Measurements from ENCODE around the gene CCIN. TPM values are rescaled to one million over a fixed set of nuclear protein-coding genes. Genes with fewer than 3 reads are reported as not detected.

The CCIN gene
- 0.06 TPM in 1 of 2 replicates, not detected in the other for total RNA-seq

DNA sequence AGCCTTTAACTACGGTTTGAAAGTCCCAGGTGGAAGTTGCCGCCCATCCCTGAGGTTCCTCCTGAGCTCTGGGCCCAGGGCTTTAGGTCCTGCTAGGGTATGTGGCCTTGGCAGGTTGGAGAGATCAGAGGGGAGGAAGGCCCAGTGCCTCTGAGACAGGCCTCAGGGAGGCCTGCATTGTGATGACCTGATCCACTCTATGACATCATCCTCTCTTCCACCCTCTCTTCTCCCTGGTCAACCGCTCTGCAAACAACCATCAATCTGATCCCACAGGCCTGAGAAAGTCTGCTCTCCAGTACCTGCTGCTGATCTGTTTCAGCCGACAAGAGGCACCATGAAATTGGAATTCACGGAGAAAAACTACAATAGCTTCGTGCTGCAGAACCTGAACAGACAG is at the start of gene CCIN:
Gene CCIN, plus strand, starts transcription at position 223 of the 400 bp plus-strand sequence. Its CDS starts 115 bp downstream, at position 338.
- TF ChIP-seq CTCF (conservative IDR thresholded peaks at IDR 0.05; ENCODE audit: low read depth, low read length): no peak
- H3K4me3 ChIP-seq (ENCODE audit: low read depth, low read length): no peak within 1 kb of the TSS
- no peak for DNase-seq (ENCODE audit: low read depth)

DNA sequence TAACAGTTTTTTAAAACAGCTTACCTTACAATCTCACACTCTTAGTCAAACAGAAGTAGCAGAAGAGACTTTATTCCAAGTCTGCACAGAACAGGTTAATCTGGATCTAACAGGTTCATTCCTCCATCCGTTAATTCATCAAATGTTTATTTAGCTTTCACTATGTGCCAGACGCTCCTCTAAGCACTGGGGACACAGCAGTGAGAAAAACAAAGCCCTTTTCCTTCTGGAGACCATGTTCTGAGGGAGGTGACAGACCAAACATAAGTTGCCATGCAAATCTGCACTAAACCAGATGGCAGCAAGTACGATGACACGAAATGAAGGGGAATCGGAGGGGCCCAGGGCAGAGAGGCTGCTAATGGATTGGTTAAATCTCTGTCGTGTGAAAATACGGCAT is 49.7 kb upstream of the CCIN start:
- no peak overlapping the region for H3K4me3 ChIP-seq (ENCODE audit: low read depth, low read length)
- no peak for TF ChIP-seq CTCF (conservative IDR thresholded peaks at IDR 0.05; ENCODE audit: low read depth, low read length)
- no peak for DNase-seq (ENCODE audit: low read depth)

GRCh38 chr9:36120705-36121104 is 48.5 kb upstream of the CCIN start:
- no peak for TF ChIP-seq CTCF (conservative IDR thresholded peaks at IDR 0.05; ENCODE audit: low read depth, low read length)
- no peak for DNase-seq (ENCODE audit: low read depth)
- no peak overlapping the region for H3K4me3 ChIP-seq (ENCODE audit: low read depth, low read length)

- no peak overlapping the region for H3K4me3 ChIP-seq (ENCODE audit: low read depth, low read length)
- no peak for TF ChIP-seq CTCF (conservative IDR thresholded peaks at IDR 0.05; ENCODE audit: low read depth, low read length)
- no peak for DNase-seq (ENCODE audit: low read depth)
Observed at GRCh38 chr9:36121971-36122370, 47.2 kb upstream of the CCIN start.

- no peak for TF ChIP-seq CTCF (conservative IDR thresholded peaks at IDR 0.05; ENCODE audit: low read depth, low read length)
- no peak for DNase-seq (ENCODE audit: low read depth)
- no peak overlapping the region for H3K4me3 ChIP-seq (ENCODE audit: low read depth, low read length)
Observed at GRCh38 chr9:36123515-36123914, 45.7 kb upstream of the CCIN start.

DNA sequence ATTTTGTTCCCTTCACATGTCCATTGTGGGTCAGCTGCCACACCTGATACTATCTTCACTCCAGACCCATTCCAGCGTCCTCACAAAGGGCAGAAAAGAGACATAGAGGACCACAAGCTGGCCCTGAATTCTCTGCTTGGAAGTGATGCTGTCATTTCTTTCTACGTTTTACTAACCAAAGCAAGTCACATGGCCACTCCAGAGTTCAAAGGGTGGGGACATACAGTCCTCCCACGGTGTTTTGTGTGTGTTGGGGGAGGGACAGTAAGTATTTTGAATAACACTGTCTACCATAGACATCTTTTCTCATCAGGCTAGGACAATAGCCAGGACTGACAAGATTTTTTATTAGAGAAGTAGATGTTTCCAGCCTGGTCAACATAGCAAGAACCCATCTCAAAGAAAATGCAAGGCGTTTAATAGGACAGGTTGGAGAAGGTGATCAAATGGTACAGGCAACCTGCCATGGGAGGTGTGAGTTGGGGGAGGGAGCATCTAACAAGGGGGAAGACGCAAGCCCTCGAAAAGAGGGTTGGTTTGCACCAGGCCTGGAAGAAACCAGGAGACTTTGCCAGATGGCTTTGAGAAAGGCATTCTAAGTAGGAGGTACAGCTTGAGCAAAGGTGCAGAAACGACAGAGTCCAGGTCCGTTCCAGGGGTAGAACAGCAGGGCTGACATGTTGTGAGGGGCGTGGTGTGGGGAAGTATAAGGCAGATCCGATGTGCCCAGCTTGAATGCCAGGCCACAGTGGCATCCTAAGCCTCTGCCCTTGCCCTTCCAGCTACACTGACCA is 43.9 kb upstream of the CCIN start:
- DNase-seq (ENCODE audit: low read depth): no peak
- TF ChIP-seq CTCF (conservative IDR thresholded peaks at IDR 0.05; ENCODE audit: low read depth, low read length): no peak
- no peak overlapping the region for H3K4me3 ChIP-seq (ENCODE audit: low read depth, low read length)
